Measurements from ENCODE around the gene KCNJ14.

- no peak for TF ChIP-seq POLR2A (IDR thresholded peaks at IDR 0.05)
- TF ChIP-seq, protein P1, sequence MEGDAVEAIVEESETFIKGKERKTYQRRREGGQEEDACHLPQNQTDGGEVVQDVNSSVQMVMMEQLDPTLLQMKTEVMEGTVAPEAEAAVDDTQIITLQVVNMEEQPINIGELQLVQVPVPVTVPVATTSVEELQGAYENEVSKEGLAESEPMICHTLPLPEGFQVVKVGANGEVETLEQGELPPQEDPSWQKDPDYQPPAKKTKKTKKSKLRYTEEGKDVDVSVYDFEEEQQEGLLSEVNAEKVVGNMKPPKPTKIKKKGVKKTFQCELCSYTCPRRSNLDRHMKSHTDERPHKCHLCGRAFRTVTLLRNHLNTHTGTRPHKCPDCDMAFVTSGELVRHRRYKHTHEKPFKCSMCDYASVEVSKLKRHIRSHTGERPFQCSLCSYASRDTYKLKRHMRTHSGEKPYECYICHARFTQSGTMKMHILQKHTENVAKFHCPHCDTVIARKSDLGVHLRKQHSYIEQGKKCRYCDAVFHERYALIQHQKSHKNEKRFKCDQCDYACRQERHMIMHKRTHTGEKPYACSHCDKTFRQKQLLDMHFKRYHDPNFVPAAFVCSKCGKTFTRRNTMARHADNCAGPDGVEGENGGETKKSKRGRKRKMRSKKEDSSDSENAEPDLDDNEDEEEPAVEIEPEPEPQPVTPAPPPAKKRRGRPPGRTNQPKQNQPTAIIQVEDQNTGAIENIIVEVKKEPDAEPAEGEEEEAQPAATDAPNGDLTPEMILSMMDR (IDR thresholded peaks at IDR 0.05): no peak
Measured at GRCh38 chr19:48461651-48461981, 6.2 kb downstream of the KCNJ14 start.

Measured in heart left ventricle (tissue), 13 donors.